Upper lobe of left lung (tissue), 4 donors: ENCODE measurements around the gene CPNE5.

Source experiments
- POLR2A ChIP-seq, 4 donors: fragments of 450-650 bp; IDR thresholded peaks; one replicate each; pipeline ENCODE4 v1.5.1; 2016 to 2017; ENCODE audit warnings: antibody characterized with exemption in 4 of 4, mild to moderate bottlenecking in 2 of 4
- POLR2AphosphoS5 ChIP-seq, 2 donors: sonication (generic); formaldehyde crosslinking; IDR thresholded peaks; one replicate each; pipeline ENCODE4 v1.5.1; 2017; ENCODE audit warnings: antibody characterized with exemption in 2 of 2

DNA sequence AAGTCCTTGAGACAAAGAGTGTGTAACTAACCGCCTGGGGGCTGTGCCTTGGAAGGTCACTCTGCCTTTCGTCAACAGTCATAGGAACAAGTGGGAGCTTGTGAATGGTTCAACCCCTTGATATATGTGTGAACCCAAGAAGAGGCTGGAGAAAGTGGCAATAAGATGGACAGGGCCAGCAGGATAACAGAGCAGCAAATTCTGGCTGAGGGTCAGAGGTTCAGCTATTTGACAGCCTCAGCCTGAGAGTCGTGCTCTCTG is 54.9 kb downstream of the CPNE5 start:
- TF ChIP-seq POLR2AphosphoS5 (IDR thresholded peaks at IDR 0.05) (no peak), POLR2A (IDR thresholded peaks at IDR 0.05) (no peak)
